HEK293 (cell line): ENCODE data around the gene KIAA0232.
"Not testable (repeated sequence)": the region's sequence is repeated elsewhere in the genome, so short reads cannot be mapped to it uniquely, and the experiment has no call there.

Experiments
- CTCF ChIP-seq: fragments of 450-650 bp; formaldehyde crosslinking; IDR thresholded peaks from 2 replicates; pipeline ENCODE4 v1.5.1; 2016; ENCODE audit warnings: missing biosample characterization, missing genetic modification characterization
- MEIS1 ChIP-seq: sonication (generic); formaldehyde crosslinking; IDR thresholded peaks from 2 replicates; pipeline ENCODE4 v1.8.1; 2022; ENCODE audit warnings: missing genetic modification reagents, mild to moderate bottlenecking, borderline replicate concordance
- REST ChIP-seq: fragments of 450-650 bp; formaldehyde crosslinking; IDR thresholded peaks from 2 replicates; pipeline ENCODE4 v1.5.1; 2016; ENCODE audit warnings: missing biosample characterization, missing genetic modification characterization

GRCh38 chr4:6791796-6792195 is 9.3 kb downstream of the KIAA0232 start:
- TF ChIP-seq CTCF (tag by site-specific recombination); MEIS1; REST: not testable (repeated sequence)
